NCI-H345 (cell line): Measurements from ENCODE around the gene MS4A4E.
"Not testable (repeated sequence)": the region's sequence is repeated elsewhere in the genome, so short reads cannot be mapped to it uniquely, and the experiment has no call there.

Experiments used
- DNase-seq: peaks from one replicate; lab custom pipeline; 2025; lab: John Stamatoyannopoulos, UW

The MS4A4E gene

DNA sequence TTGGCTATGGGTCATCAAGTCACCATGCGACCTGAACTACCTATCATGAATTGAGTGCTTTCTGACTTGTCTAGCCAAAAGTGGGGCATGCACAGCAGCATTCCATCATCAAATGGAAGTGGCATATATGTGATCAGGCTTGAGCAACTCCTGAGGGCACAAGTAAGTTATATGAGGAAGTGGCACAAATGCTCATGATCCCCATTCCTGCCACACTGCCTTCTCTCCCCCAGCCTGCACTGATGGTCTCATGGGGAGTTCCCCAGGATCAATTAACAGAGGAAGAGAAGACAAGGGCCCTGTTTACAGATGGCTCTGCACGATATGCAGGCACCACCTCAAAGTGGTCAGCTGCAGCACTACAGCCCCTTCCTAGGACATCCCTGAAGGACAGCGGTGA is 21.8 kb downstream of the MS4A4E start:
- DNase-seq: no peak

DNA sequence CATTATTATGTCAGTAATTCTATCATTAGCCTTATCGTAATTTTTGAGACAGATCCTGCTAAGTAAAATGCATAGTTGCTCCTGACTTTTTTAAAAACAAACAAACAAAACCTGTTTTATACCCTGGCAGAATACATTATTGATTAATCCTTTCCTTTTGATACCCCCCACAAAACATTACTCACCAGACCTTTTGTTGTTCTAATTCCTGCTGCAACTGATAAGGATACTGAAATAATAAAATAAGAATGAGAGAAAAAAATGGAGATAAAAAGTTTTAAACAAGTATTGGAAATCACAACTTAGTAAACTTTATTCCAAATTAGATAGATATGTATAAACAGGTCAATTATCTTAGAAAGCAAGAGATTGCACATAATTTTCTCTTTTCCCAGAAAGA is 28.6 kb downstream of the MS4A4E start:
- DNase-seq: no peak

DNA sequence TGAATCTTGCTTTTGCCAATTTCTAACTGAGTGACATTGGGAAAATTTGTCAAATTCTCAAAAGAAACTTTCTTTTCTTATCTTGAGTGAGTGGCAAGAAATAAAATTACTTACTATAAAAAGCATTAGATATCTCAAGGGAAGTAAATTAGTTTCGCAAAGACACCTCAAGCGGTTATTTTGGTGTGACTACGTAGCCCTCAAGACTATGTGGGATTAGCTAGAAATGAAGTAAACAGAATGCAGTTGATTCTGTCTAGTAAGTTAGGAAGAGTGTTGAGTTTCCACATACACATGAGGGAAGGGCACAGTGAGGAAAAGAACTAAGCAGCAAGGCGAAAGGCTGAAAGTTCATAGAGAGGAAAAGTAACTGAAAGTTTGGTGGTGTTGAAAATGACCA is 31.7 kb downstream of the MS4A4E start:
- no peak for DNase-seq

DNA sequence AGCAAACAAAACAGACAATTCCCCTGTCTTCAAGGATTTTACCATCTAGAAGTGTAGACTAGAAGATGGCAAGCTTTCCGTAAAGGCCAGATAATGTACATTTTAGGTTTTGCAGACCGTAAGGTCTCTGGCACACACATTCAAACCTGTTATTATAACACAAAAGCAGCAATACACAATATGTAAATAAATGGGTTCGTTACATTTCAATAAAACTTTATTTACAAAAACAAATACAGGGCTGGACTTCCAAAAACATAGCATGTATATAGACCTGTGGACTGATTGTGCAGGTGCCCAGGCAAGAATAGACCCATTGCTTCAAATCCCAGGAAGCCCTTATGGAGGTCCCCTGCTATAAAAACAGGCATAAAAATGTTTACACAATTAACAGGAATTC is 33.0 kb downstream of the MS4A4E start:
- DNase-seq: no peak

DNA sequence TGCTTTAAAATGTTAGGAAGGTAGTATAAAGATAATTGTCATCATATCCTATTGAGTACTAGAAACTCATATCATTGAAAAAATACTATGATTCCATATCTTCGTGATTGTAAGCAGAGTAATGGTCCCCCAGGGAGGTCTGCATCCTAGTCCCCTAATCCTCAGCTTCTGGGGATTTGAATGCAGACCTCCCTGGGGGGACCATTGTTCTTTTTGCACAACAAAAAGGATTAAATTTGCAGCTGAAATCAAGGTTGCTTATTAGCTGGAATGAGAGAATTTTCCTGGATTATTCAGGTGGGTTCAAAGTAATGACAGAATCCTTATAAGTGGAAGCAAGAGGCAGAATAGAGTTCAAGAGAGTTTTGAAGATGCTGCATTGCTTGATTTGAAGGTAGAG is 34.0 kb downstream of the MS4A4E start:
- DNase-seq: no peak

DNA sequence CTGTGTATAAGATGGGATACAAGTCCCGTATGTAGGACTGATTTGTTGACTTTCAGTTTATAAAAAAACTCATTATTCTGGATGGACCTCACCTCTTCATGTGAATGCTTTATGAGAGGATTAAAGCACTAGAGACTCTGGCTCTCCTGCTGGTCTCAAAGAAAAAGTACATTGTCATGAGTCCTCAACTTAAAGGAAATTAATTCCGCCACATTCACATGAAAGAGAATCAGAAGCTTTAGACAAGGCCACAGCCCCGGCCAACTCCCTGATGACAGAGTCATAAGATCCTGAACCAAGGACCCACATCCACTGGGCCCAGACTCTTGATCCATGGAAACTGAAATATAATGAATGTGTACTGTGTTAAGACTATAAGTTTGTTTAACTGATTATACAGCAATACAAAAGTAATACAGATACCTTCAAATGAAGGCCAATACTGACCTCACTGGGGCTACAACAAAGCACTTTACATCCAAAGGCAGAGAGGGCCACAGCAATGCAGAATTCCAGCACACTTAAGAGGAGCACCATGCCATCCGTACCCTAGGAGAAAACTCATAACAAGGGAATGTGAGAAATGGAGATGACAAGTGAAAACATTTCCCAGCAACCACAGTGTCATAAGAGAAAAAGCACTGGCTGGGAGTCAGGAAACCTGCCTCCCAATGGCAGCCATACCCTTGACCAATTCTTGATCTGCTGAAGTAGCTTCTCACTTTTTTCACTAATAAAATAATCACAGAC is 34.6 kb downstream of the MS4A4E start:
- DNase-seq: no peak

DNA sequence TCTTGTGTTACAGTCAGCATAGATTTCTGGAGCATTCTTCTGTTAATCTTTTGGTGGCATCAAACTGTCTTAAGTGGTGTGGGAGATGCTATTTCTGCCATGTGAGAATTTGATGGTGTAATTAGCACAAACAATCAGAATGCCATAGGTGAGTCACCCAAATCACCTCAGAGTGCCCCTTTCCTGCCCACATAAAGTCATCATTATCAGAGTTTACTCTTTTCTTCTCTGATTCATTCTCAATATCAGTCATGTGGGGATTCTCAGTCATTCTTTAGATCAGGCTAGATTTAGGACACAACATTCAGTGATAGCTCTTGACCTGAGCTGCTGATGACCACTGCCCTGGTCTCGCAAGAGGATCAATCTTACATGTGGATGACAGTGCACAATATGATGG is 36.3 kb downstream of the MS4A4E start:
- no peak for DNase-seq

DNA sequence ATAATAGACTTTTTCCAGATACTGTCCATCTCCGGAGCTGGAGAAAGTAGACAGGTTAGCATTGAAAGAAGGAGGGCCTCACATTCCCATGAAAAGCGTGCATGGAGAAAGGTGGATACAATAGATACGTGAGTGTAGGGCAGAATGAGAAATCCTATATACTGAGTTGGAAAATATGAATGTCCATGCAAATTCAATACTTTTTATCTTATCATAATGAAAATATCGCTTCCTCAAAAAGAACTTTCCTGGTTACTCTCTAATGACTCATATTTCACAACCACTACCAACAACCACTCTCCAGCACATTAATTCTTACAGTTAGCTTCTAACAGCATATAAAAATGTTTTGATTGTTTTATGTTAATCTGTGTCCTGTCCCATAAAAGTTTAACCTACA is 38.0 kb downstream of the MS4A4E start:
- no peak for DNase-seq

DNA sequence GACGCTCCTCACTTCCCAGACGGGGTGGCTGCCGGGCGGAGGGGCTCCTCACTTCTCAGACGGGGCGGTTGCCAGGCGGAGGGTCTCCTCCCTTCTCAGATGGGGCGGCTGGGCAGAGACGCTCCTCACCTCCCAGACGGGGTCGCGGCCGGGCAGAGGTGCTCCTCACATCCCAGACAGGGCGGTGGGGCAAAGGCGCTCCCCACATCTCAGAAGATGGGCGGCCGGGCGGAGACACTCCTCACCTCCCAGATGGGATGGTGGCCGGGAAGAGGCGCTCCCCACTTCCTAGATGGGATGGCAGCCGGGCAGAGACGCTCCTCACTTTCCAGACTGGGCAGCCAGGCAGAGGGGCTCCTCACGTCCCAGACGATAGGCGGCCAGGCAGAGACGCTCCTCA is 41.6 kb downstream of the MS4A4E start:
- not testable (repeated sequence) for DNase-seq

DNA sequence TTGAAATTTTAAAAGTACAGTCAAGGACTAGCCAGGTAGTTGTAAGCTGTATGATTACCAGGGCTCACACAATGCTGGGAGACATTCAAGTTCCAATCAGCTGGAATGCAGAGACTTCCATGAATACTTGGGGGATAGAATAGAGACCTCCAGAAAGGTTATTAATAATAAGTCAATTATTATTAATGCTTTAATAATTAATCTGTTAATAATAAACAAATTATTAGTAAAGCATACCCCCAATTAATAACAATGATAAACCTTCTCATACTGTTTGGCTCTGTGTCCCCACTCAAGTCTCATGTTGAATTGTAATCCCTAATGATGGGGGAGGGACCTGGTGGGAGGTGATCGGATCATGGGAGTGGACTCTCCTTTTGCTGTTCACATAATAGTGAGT is 45.5 kb downstream of the MS4A4E start:
- DNase-seq: no peak

DNA sequence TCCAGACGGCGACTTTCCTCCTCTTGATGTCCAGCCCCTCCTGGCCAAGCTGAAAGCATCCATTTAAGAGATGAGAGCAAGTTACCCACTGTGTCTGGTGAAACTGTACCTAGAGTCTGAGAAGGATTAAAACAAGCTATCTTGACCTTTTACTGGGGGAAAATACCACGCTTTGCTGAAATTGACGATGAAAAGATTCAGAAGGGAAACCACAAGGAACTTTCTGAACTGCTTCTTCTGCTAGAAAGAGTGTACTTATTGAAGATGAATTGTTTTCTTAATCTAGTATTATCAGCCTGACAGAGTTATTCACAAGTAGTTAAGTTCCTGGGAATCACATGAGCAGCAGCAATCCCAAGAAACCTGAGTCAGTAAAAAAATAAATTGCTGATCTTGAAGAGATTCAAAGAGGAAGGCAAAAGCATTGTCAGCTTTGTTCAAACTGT is 47.0 kb downstream of the MS4A4E start:
- DNase-seq: no peak

DNA sequence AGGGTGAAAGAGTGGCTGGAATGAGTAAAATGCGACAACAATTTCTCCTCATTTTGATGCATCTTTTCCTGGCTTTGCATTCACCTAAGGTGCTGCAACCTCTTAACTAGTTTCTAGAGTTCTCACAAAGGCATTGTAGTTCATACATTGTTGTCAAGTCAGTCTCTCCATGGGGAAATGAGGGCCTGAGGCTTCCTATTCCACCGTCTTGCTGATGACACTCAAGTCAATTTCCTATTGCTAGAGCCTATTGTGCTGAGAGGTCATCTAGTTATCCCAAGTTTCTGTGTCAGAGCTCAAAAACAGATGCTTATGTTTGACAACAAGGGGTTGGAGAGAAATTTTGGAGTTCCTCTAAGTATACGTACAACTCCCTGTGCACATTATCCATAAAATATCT is 48.4 kb downstream of the MS4A4E start:
- no peak for DNase-seq

DNA sequence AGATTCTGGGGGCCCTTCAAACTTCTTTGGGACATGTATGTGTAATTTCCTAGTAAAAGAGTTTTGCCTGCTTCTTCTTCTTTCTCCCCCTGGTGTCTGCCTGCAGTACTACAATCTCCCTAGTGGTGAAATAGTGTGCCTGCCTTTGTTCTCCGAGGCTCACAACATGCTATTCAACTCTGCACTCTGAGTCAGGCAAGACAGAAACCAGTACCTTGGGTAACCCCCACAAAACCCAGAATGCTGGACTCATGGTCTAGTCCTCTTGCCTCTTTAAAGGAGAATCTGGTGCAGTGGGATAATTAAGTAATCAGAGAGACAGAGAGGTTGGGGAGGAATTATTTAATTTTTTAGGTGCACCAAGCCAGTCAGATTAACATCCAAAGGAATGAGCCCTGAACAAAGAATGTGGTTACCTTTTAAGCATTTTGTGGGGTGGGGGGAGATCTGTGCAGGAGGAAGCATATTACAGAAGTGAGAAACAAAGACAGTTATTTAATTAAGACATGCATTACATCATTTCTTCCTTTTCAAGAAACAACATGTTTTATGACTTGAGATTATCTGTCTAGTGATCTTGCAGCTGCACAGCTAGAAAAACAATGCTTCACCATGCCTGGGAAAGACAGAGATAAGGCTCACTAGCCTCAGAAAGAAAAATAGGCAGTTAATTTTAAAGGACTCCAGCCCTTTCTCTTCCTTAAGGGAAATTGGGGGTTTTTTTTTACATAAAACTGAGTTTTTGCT is 49.1 kb downstream of the MS4A4E start:
- peak; percentile 1 for DNase-seq

DNA sequence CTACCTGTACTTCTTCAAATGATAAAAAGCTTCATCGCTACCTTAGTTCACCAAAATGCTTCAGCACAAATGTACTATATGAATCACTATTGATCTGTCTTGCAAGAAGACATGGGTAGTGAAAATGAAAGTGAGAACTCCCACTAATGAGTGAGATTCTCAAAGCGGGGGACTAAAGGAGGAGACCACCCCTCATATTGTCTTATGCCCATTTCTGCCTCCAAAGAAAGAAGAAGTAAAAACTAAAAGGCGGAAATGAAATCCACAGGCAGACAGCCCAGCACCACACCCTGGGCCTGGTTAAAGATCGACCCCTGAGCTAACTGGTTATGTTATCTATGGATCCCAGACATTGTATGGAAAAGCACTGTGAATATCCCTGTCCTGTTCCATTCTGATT is 50.4 kb downstream of the MS4A4E start:
- not testable (repeated sequence) for DNase-seq

DNA sequence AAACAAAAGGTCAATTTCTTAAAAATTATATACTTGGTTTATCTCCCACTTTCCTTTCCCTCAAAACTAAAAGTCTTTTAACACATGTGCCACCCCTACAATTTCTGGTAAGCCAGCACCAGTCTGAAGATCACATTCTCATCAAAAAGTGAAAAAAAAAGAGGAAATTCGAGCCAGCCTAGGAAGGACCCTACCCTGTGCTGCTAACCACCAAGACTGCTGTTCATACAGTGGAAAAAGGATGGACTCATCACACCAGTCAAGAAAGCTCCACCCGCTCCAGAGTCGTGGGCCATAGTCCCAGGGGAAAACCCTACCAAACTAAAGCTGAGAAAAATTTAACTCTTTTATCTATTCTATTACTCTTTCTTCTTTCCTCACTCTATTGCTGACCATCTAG is 54.5 kb downstream of the MS4A4E start:
- DNase-seq: not testable (repeated sequence)

DNA sequence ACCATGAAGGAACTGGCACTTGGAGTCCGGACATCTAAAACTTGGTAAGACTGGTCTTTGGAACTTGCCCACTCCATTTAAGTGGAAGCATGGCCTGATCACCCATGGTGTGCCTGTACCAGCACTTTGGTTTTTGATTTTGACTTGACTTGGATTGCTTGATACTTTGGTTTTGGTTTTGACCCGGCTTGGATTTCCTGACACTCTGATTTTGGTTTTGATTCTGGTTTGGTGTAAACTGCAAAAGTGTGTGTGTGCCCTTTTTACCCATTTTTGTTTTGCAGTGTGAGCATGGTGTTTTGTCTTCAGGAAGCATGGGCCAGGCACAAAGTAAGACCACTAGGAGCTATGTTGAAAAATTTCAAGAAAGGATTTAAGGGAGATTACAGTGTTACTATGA is 56.8 kb downstream of the MS4A4E start:
- not testable (repeated sequence) for DNase-seq

DNA sequence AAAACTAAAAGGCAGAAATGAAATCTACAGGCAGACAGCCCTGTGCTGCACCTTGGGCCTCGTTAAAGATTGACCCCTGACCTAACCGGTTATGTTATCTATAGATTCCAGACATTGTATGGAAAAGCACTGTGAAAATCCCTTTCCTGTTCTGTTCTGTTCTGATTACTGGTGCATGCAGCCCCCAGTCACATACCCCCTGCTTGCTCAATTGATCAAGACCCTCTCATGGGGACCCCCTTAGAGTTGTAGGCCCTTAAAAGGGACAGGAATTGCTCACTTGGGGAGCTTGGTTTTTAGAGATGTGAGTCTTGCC is 57.5 kb downstream of the MS4A4E start:
- not testable (repeated sequence) for DNase-seq

DNA sequence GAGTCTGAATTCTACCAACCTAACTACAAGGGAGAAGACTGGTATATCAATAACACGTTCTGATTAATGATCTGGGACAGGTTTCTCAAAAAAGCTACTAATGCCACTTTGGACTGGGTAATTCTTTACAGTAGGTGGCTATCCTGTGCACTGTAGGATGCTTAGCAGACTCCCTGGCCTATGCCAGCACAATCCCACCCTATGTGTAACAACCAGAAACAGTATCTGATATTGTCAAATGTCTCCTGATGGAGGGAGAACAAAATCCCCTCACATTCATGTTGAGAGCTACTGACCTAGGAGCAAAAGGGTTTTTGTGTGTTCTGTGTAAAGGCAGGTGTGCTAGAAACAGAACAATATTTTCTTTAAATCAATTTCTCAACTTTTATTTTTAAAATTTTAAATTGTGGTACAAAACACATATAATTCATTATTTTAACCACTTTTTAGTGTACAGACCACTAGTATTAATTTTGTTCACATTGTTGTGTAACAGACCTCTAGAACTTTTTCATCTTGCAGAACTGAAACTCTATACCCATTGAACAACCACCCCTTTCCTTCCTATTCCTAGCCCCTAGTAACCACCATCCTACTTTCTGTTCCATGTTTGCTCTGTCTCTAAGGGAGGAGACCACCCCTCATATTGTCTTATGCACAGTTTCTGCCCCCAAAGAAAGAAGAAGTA is 58.0 kb downstream of the MS4A4E start:
- DNase-seq: no peak

DNA sequence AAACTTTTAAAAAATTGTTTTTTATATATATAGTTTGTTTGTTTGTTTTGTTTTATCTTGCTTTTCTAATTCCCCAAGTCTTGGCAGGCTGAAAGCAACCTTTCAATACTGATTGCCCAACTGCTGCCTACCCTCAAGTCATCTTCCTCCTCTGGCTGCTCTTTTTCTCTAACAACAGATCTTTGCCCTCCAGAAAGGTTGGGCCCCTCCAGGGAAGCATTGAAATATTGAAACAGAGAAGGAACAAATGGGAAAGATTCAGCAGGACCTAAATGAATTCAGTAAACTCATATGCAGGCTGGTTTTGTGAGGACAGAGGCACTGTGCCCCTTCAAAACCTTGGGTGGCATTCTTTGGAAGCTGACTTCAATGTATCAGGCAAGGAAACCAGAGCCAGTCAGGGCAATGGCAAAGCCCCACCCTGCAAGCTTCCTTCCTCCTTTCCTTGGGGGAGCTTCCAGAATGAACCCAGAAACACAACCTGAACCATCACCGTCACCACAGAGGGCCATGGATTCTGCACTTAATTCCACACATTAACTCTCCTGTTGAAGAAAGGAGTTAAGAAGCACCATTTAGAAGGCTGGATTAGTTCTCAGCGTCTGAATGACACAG is 59.2 kb downstream of the MS4A4E start:
- DNase-seq: no peak

DNA sequence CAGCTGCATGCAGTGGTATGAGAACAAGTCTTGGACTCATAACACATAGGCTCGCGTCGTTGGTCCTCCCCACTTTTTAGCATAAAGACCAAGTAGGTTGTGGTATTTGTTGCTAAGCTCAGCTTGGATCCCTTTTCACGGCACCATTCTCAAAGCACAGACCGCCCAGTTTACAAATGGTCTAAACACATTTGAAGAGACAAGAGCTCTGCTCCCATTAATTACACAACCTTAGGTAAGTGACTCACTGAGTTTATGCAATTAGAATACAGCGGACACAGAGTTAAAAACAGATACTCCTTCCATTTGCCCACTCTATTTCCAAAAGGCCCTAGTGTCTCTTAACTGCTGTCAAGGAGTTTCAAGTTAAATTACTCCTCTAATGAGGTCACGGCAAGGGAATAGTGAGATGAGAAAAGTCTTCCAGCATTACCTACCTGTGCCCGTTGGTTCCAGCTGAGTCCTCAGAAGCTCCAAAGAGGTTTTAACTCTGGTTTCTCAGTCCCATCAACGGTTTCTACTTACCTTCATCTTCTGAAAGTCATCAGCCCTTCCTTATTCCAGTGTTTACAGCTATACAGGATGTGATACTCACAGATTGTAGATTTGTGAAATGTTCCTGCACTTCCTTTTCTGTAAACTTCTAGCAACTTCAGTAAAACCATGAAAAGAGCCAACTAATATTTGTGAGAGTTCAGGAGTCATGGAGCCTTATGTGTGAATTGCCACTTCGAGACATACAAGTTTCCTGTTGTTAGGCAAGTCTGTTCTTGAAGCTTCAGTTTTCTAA is 60.2 kb downstream of the MS4A4E start, which contains the start of gene MS4A6A:
TSS of gene MS4A6A (minus strand) at position 543 of the 790 bp plus-strand sequence. CDS start 1,356 bp downstream, outside the sequence.
- DNase-seq: no peak

DNA sequence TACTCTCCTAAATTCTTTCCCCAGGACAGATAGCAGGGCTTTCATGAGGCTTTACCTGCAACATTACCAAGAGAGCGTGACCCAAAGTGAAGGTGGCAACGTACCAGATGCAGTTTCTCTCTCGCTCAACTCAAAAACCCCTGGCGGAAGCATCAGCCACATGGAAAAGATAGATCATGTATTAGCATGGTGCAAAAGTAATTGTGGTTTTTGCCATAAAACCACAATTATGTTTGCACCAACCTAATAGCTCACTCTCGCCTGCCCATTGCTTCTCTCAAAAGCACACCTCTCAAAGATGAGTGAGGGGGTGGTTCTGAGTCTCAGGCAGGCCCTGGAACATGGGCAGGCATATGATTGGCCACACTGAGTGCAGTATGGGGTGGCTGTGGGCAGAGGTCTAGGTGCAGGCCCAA is 67.1 kb downstream of the MS4A4E start:
- DNase-seq: no peak

DNA sequence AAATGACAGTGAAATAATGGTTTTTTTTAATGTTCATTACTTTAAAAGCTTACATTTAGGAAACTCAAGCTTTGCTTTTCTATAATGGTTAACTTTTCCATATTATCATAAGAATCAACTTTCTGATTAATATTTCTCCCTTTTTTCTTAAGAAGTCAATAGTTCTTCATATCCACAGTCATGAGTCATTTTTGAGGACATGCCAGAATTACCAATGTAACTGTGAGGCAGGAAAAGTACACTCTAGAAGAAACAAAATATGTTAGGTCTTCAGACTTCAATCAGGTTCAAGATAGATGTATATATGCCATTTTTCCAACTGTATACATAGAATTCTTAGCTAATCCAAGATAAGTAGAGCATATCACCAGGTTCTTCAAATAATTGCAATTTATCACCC is 70.9 kb downstream of the MS4A4E start:
- no peak for DNase-seq
